ENCODE data around the gene ICAM2.

The ICAM2 gene

GRCh38 chr17:64020056-64020766 lies at the start of gene ICAM2:
Gene ICAM2, minus strand, starts transcription at chr17:64020633. Its CDS starts 13,942 bp downstream, at chr17:64006691.
- no peak for DNase-seq

- DNase-seq = no peak
These were observed 49.8 kb upstream of the ICAM2 start for GRCh38 chr17:64070213-64070612.

GRCh38 chr17:64069143-64069542 lies 48.7 kb upstream of the ICAM2 start:
- no peak for DNase-seq

- DNase-seq = no peak
These were observed 47.2 kb upstream of the ICAM2 start for GRCh38 chr17:64067657-64068056.

GRCh38 chr17:64066716-64067115 lies 46.3 kb upstream of the ICAM2 start:
- no peak for DNase-seq

DNA sequence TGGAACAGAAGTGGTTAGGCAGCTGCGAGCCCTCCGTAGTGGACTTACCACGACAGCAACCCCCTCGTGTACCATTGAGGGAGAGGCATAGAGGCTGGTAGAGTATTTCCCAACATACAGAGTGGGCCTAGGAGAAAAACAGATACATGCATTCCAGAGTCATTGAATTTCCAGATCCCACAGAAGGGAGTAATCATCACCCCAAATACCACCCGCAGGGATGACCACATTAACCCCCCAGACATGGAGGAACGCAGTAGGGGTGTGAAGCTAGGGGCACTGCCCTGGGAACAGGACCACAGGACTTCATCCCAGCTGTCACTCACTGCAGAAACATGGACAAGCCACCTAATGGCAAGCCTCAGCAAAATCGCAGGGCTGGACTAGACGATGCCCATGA lies 44.7 kb upstream of the ICAM2 start:
- DNase-seq = no peak

DNA sequence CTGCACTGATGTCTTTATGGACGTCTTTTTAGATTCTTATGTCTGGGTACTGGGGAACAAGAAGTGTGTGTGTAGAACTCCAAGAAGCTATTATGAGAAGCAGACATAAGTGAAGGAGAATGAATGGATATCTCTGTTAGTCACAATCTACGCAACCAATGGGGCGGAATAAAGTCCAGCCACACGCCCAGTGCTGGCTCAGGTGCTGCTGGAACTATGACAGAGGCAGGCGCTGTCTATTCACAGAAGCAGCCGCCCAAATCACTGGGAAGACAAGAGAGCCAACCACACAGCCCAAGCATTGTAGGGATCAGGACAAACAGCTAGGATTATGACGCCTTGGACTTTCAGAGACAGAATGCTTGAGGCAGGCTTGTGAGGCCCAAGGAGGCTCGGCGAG lies 43.9 kb upstream of the ICAM2 start:
- DNase-seq = no peak

DNA sequence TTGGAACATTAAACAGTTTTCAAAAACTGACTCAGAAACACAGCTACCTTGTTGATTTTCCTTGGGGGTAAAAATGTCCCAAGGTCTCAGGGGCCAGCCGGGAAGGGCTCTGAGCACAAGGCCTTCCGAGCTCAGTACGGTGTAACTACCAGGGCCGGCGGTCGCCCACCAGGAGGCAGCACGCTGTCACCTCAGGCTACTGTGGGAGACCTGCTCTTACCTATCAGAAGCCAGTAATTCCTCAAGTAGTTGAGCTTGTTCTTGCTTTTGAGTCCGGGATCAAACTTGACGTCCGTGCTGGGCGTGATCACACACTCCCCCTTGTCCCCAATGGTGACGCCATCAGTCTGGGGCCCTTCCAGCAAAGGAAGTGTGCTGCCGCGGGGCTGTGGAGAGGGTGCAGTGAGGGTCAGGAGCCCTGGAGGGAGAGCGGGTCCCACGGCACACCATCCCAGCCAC lies 43.4 kb upstream of the ICAM2 start:
- no peak for DNase-seq

DNA sequence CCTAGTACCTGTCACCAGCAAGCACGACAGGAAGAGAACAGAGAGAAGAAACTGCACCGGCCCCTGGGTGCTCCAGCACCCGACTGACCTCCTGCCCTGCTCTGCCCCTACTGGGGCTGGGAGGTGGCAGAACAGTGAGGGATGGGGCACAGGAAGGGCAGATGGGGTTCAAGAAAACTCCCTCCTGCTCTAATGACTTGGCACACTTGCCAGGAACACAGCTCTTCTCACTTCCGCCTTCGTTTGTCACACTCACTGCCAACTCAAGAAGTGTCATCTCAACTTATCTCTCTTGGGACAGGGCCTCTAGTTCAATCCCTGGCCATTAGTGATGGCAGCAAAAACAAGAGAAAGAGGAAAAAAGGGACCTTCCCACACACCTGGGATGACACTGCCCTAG lies 42.7 kb upstream of the ICAM2 start:
- DNase-seq = no peak

DNA sequence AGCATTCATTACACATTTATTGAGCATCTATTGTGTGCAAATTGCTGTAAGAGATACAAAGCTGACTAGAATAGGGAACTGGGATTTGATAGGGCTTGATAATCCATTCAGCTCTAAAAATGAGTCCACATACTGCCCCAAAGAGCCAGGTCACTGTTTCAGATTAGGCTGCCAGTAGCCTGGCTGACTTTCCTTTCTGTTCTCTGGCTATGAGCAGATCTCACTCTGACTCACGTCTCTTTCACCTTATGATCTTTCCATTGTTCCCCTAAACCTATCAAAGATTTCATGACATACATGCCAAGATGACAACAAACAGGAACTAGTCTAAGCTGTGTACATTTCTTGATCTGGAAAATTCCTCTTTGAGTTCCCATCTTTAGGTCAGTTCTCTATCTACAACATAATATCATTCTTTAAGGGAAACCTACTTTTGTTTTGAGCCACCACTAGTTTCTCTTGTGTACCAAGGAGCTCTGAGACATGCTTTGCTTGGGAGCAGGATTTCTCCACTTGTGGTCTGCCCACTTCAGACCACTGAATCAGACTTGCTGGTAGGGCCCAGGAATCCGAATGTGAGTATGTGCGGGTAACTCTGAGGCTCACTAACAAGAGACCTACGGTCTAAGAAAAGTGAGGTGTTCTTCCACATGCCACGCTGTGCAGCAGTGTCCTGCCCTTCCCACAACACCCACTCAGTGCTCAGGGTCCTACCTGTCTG lies 40.9 kb upstream of the ICAM2 start:
- no peak for DNase-seq

- DNase-seq = no peak
These were observed 39.9 kb upstream of the ICAM2 start for GRCh38 chr17:64060331-64060730.

GRCh38 chr17:64059756-64060155 lies 39.3 kb upstream of the ICAM2 start:
- no peak for DNase-seq

DNA sequence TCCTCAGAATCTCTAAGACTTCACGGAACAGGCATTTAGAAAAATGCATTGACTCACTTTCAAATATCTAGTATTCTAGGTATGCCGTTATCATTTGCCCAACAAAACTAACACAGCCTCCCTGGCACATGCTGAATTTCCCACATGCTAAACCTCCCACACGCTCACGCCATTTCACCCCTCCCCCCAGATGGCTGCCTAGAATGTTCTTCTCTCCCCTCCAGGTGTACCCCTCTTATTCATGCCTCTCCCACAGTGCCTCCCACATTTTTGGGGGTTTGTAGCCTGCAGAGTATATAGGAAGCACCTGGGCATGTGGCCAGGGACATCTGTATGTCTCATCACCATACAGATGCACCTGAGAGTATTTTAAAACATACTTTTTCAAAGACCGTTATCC lies 38.2 kb upstream of the ICAM2 start:
- DNase-seq = peak; percentile 46

- no peak for DNase-seq
These were observed 37.3 kb upstream of the ICAM2 start for GRCh38 chr17:64057701-64058263.

GRCh38 chr17:64056269-64057005 lies 36.0 kb upstream of the ICAM2 start:
- DNase-seq = no peak

- DNase-seq = no peak
These were observed 35.0 kb upstream of the ICAM2 start for GRCh38 chr17:64055183-64056142.

DNA sequence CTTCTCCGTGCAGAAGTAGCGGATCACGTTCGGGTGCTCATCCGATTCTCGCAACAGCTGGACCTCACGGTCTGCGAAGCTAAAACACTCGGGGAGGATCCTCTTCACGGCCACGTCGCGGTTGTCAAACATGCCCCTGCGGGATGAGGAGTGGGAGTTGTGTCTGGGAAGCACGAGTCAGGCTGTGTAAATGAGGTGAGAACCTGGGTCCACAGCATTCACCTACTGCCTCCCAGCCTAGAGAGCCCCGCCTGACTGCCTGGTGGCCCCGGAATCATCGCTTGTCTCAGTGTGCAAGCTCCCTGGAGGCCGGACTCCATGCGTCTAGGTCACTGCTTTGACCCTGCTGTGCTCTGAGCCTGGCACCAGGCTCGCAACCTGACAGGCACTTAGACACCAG lies 33.9 kb upstream of the ICAM2 start:
- DNase-seq = no peak

GRCh38 chr17:64053101-64053500 lies 32.7 kb upstream of the ICAM2 start:
- no peak for DNase-seq

- no peak for DNase-seq
These were observed 30.7 kb upstream of the ICAM2 start for GRCh38 chr17:64051153-64051552.

DNA sequence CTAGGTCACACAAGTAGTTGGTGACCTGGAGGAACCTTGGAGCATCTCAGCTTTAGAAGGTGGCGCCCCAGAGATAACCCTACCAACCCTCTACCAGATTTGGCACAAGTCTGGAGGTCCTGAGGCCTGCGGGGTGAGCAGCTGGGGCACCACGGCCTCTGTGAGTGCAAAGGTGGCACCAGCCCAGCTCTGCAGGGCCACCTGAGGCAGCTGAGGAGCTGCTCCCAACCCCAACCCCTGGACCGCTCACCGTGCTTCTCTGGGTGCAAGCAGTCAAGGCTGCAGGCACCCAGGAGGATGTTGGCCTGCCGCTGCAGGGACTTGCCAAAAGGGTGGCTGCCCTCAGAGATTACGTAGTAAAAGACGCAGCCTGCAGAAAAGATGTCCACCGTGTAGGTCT lies 28.4 kb upstream of the ICAM2 start:
- no peak for DNase-seq

GRCh38 chr17:64045176-64045575 lies 24.7 kb upstream of the ICAM2 start:
- no peak for DNase-seq
